PC-3 (cell line): ENCODE data around the gene RRAS. TPM values are rescaled to one million over a fixed set of nuclear protein-coding genes. Genes with fewer than 3 reads are reported as not detected.

Experiments used
- ATAC-seq: fragments of 200-7000 bp; cut with Tn5 transposase; 2 replicates; pipeline ENCODE4 v1.9.1; 2020; ENCODE audit warnings: mild to moderate bottlenecking, moderate library complexity
- BruUV-seq: library from RNA; stranded (reverse); fragments of 400-500 nt; replicated peaks from 2 replicates; lab custom pipeline; 2021; lab: Mats Ljungman, UMichigan
- CTCF ChIA-PET: fragments of 300-600 bp; sonication (Branson Sonifier 250); formaldehyde crosslinking; loops from one replicate; lab custom pipeline; 2022; ENCODE audit warnings: antibody characterized with exemption; lab: Charles Lee
- POLR2A ChIA-PET: fragments of 300-600 bp; sonication (Branson Sonifier 250); formaldehyde crosslinking; loops from one replicate; lab custom pipeline; 2022; ENCODE audit warnings: antibody characterized with exemption; ENCODE audit not compliant: unreplicated experiment; lab: Charles Lee
- DNase-seq: peaks from one replicate; pipeline ENCODE4 v3.0.0-alpha.2; 2015
- H2AFZ ChIP-seq: fragments of 300-600 bp; sonication (generic); 2 replicates; pipeline ENCODE4 v1.6.0; 2016; ENCODE audit warnings: antibody characterized with exemption, low read length
- H3F3A ChIP-seq: fragments of 300-600 bp; sonication (generic); one replicate; pipeline ENCODE4 v1.6.0; 2017; ENCODE audit warnings: antibody characterized with exemption, low read length, control low read depth, mild to moderate bottlenecking; ENCODE audit not compliant: unreplicated experiment
- H3K27ac ChIP-seq: fragments of 300-600 bp; sonication (generic); 2 replicates; pipeline ENCODE4 v1.5.1; 2016; ENCODE audit warnings: mild to moderate bottlenecking, low read length
- H3K27me3 ChIP-seq: fragments of 300-600 bp; sonication (generic); 2 replicates; pipeline ENCODE4 v1.6.1; 2016; ENCODE audit warnings: low read length, mixed read lengths
- H3K36me3 ChIP-seq: fragments of 300-600 bp; sonication (generic); 2 replicates; pipeline ENCODE4 v1.6.1; 2016; ENCODE audit warnings: low read depth, mixed run types, low read length, mixed read lengths
- H3K4me1 ChIP-seq: fragments of 300-600 bp; sonication (generic); 2 replicates; pipeline ENCODE4 v1.5.1; 2016; ENCODE audit warnings: low read length; ENCODE audit not compliant: insufficient read depth
- H3K4me2 ChIP-seq: fragments of 300-600 bp; sonication (generic); 2 replicates; pipeline ENCODE4 v1.6.0; 2016; ENCODE audit warnings: low read length
- H3K4me3 ChIP-seq: fragments of 300-600 bp; sonication (generic); 2 replicates; pipeline ENCODE4 v1.5.1; 2016; ENCODE audit warnings: mild to moderate bottlenecking, low read length, mixed read lengths
- H3K79me2 ChIP-seq: fragments of 300-600 bp; sonication (generic); 2 replicates; pipeline ENCODE4 v1.6.1; 2017; ENCODE audit warnings: low read length, mixed read lengths
- H3K9ac ChIP-seq: fragments of 300-600 bp; sonication (generic); 2 replicates; pipeline ENCODE4 v1.6.0; 2016; ENCODE audit warnings: mild to moderate bottlenecking, low read length
- H3K9me2 ChIP-seq: fragments of 300-600 bp; sonication (generic); replicated peaks from 2 replicates; pipeline ENCODE4 v1.6.1; 2016; ENCODE audit warnings: mixed run types, low read length, mixed read lengths
- H3K9me3 ChIP-seq: fragments of 300-600 bp; sonication (generic); 2 replicates; pipeline ENCODE4 v1.6.1; 2016; ENCODE audit warnings: low read length, mixed read lengths
- H4K20me1 ChIP-seq: fragments of 300-600 bp; sonication (generic); 2 replicates; pipeline ENCODE4 v1.6.1; 2016; ENCODE audit warnings: low read length, mixed read lengths
- CTCF ChIP-seq: fragments of 300-600 bp; sonication (generic); conservative IDR thresholded peaks from 2 replicates; pipeline ENCODE4 v1.5.1; 2017; ENCODE audit warnings: antibody characterized with exemption, low read depth, mild to moderate bottlenecking, low read length
- EZH2 ChIP-seq: fragments of 300-600 bp; sonication (generic); IDR thresholded peaks from one replicate; pipeline ENCODE4 v1.6.1; 2017; ENCODE audit warnings: antibody characterized with exemption, mild to moderate bottlenecking, low read length; ENCODE audit not compliant: unreplicated experiment
- EZH2phosphoT487 ChIP-seq: fragments of 300-600 bp; sonication (generic); IDR thresholded peaks from 2 replicates; pipeline ENCODE4 v1.6.1; 2018; ENCODE audit warnings: mild to moderate bottlenecking, antibody characterized with exemption, low read length, borderline replicate concordance
- intact Hi-C: fragments of 100-400 bp; cut with micrococcal nuclease; formaldehyde crosslinking; loops from 2 replicates; pipeline ENCODE4 v1.9.0; 2023
- total RNA-seq: library from RNA; depleted of rRNA; stranded (reverse); fragments of >200 nt; gene quantifications from 2 replicates; pipeline ENCODE4 v1.2.3, GENCODE V29; 2014

Gene RRAS
- total RNA-seq, 1 experiment from 2014 or later: 32.0 TPM

GRCh38 chr19:49679771-49680413 is 39.9 kb upstream of the RRAS start:
- intact Hi-C loops: loop anchor here (5.0 kb wide), 3 partner anchors 127 to 197 kb away; partner anchors contain the start of genes AKT1S1, RPS11 and TBC1D17
- TF ChIP-seq EZH2: no peak
- no peak for TF ChIP-seq EZH2phosphoT487
- no peak for TF ChIP-seq CTCF
- H3K9me2 ChIP-seq: no peaks in the 10 kb centered on the region
- no peaks in the 10 kb centered on the region for H3K27me3 ChIP-seq
- ATAC-seq: no peak
- H3K4me1 ChIP-seq: peaks cover 20% of the 10 kb centered on the region
- ChIA-PET CTCF (interaction anchor here (0.7 kb wide), 1 partner anchor 78 kb away, joined by 3 read pairs; no protein-coding TSS in a partner anchor), POLR2A (interaction anchor here (0.6 kb wide), 2 partner anchors 38 to 48 kb away, joined by 6 to 10 read pairs; no protein-coding TSS in a partner anchor)
- BruUV-seq: no TSS peak
- H3K9me3 ChIP-seq: no peaks in the 10 kb centered on the region
- H3K9ac ChIP-seq: no peak overlapping the region
- H3F3A ChIP-seq: no peaks in the 10 kb centered on the region
- no peak for DNase-seq
- H3K4me2 ChIP-seq: peak overlapping the region; percentile 99
- peaks cover 53% of the 10 kb centered on the region for H3K79me2 ChIP-seq
- H4K20me1 ChIP-seq: peaks cover 38% of the 10 kb centered on the region
- H3K4me3 ChIP-seq: no peak overlapping the region
- no peak overlapping the region for H3K27ac ChIP-seq
- peaks cover 44% of the 10 kb centered on the region for H3K36me3 ChIP-seq
- no peak overlapping the region for H2AFZ ChIP-seq

DNA sequence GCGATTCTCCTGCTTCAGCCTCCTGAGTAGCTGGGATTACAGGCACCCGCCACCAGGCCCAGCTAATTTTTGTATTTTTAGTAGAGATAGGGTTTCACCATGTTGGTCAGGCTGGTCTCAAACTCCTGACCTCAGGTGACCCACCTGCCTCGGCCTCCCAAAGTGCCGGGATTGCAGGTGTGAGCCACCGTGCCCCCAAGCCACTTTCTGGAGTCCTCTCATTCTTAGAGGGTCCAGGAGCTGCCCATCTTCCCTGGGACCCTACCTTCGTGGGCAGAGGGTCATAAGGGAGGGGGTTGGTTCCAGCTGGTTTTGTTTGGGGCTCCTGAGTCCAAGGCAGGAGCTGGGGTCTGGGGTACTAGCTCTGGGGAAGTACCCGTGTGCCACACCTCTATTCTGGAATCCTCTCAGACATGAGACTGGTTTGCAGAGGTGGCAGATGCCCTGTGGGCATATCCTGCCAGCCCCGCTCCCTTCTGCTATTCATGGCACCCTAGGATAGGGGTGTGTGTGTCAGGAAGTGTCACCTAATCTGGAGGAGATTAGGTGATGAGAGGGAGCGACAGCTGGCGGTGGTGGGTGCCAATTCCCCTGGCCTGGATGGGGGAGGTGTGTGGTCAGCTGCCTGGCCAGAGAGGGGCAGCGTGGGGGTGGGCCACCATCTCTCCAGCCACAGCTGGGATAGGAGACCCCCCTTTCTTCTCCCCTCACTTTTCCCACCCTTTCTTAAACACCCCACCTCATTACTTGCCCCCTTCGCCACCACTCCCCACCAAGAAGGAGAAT is 39.2 kb upstream of the RRAS start:
- POLR2A ChIA-PET: interaction anchor here (0.6 kb wide), 2 partner anchors 37 to 49 kb away, joined by 6 to 10 read pairs; no protein-coding TSS in a partner anchor
- no peak overlapping the region for H2AFZ ChIP-seq
- H3K4me3 ChIP-seq: peak overlapping the region; percentile 46
- CTCF ChIA-PET: interaction anchor here (0.7 kb wide), 2 partner anchors 78 to 79 kb away, joined by 3 to 11 read pairs; no protein-coding TSS in a partner anchor
- DNase-seq (peak; percentile 32), ATAC-seq (no peak)
- TF ChIP-seq EZH2 (no peak), EZH2phosphoT487 (no peak), CTCF (no peak)
- H3F3A ChIP-seq: no peaks in the 10 kb centered on the region
- intact Hi-C loops: loop anchor here (5.0 kb wide), 3 partner anchors 128 to 198 kb away; partner anchors contain the start of genes AKT1S1, RPS11 and TBC1D17
- H3K79me2 ChIP-seq: peaks cover 53% of the 10 kb centered on the region
- H3K4me2 ChIP-seq: peak overlapping the region; percentile 99
- no peaks in the 10 kb centered on the region for H3K27me3 ChIP-seq
- H3K9me3 ChIP-seq: no peaks in the 10 kb centered on the region
- H3K27ac ChIP-seq: no peak overlapping the region
- peaks cover 38% of the 10 kb centered on the region for H3K36me3 ChIP-seq
- no peak overlapping the region for H3K9ac ChIP-seq
- no peaks in the 10 kb centered on the region for H3K9me2 ChIP-seq
- H3K4me1 ChIP-seq: peaks cover 20% of the 10 kb centered on the region
- H4K20me1 ChIP-seq: peaks cover 34% of the 10 kb centered on the region
- no TSS peak for BruUV-seq
